Stimulated activated CD8-positive, alpha-beta memory T cell treated with anti-CD3 and anti-CD28 coated beads, Interleukin-4, amount 100 ng/mL, for 24 hours (primary cell): ENCODE data around the gene SAMD8.
"Not testable (repeated sequence)": the region's sequence is repeated elsewhere in the genome, so short reads cannot be mapped to it uniquely, and the experiment has no call there.

Experiments
- DNase-seq: peaks from one replicate; pipeline ENCODE4 v3.0.0-alpha.2; 2020; ENCODE audit warnings: low read depth

The SAMD8 gene

DNA sequence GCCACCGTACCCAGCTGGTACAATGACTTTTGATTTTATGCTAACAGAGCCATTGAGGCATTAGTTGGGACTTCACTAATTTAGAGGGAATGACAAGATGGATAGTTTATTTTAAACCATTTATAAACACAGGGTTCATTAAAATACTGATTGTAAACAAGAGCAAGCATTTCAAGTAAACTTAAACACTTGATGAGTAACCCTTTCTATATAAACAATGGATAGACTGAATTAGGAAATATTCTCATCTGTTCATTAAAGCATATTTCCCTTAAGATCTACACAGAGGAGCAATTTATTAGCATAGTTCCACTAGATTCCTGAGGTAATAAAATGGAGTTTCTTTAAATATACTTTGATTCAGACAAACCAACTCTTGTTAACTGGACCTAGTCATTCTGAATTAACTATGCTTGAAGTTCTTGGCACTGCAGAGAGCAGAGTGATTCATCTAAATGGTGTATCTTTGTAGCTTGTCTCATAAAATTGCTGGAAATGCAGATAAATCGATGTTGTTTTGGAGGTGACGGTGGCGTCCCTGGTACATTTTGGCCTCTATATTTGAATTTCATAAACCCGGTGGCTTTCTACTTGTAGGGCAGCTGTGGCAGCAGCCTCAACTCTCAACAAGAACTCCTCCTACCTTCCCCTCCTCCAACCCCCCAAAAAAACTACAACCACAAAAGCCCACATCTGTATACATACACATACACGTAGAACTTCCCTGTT, 83.7 kb downstream of the SAMD8 start:
- no peak for DNase-seq

DNA sequence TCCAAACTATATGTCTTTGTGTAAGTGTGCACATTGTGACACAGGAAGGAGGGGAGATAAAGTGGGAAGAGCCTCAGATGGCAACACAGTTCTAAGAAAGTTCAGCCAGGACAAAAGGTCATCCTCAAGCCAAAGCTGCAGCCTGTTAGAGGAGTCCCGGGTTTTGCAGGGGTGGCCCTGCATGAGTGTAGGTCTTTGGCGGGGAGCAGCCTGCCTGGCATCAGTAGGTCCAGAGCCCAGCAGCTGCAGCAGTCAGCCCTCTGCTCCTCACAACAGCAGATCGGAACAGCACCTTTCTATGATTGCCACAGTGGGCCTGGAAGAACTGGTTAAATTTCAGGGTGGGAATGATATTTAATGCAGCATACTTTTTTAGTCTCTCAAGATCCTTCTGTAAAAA, 85.6 kb downstream of the SAMD8 start:
- no peak for DNase-seq

GRCh38 chr10:75197906-75198305, 86.5 kb downstream of the SAMD8 start:
- no peak for DNase-seq

GRCh38 chr10:75199949-75200348, 88.5 kb downstream of the SAMD8 start:
- DNase-seq = not testable (repeated sequence)

DNA sequence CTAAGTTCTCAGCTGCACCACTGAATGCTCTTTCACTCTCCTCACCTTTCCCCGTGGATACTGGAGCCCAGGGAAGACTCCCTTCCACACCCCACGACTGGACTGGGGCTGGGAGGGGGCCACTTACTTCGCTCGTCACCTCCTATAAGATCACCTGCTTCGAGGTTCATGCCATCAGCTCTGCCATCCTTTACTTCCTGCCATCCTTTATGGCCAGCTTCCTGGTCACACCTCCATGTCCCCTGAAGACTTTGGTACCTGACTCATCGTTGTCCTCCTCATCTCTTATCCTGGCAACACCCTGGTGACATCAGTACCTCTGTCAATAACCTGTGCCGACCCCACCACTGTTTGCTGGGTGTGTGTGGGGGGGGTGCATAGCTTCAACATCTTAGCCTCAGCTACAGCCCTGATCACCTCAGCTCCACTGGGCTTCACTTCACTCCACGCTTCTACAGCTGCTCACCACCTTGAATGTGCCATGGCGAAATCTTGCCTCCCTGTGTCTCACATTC, 90.4 kb downstream of the SAMD8 start:
- no peak for DNase-seq

- DNase-seq = no peak
Measured at GRCh38 chr10:75202321-75203045, 91.0 kb downstream of the SAMD8 start.

- not testable (repeated sequence) for DNase-seq
Measured at GRCh38 chr10:75203046-75203620, 91.7 kb downstream of the SAMD8 start.

DNA sequence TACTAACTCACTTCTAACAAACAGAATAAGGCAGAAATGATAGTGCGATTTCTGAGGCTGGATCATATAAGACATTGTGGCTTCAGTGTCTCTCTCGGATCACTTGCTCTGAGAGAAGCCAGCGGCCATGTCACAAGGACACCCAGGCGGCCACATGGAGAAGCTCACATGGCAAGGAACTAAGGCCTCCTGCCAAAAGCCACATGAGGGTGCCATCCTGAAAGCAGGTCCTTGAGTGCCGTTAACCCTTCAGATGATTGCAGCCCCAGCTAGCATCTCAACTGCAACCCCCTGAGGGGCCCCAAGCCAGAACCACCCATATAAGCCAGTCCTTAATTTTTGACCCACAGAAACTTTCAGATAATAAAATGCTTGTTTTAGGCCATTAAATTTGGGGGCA, 92.3 kb downstream of the SAMD8 start:
- no peak for DNase-seq

- no peak for DNase-seq
Measured at GRCh38 chr10:75205908-75206307, 94.5 kb downstream of the SAMD8 start.

DNA sequence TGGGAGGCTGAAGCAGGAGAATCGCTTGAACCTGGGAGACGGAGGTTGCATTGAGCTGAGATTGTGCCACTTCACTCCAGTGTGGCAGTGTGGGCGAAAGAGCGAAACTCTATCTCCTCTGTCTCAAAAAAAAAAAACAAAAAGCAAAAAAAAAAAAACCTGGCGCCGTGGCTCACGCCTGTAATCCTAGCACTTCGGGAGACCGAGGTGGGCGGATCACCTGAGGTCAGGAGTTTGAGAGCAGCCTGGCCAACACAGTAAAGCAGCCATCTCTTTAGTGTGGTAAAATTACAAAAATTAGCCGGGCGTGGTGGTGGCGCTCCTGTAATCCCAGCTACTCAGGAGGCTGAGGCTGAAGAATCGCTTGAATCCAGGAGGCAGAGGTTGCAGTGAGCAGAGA, 95.2 kb downstream of the SAMD8 start:
- not testable (repeated sequence) for DNase-seq

DNA sequence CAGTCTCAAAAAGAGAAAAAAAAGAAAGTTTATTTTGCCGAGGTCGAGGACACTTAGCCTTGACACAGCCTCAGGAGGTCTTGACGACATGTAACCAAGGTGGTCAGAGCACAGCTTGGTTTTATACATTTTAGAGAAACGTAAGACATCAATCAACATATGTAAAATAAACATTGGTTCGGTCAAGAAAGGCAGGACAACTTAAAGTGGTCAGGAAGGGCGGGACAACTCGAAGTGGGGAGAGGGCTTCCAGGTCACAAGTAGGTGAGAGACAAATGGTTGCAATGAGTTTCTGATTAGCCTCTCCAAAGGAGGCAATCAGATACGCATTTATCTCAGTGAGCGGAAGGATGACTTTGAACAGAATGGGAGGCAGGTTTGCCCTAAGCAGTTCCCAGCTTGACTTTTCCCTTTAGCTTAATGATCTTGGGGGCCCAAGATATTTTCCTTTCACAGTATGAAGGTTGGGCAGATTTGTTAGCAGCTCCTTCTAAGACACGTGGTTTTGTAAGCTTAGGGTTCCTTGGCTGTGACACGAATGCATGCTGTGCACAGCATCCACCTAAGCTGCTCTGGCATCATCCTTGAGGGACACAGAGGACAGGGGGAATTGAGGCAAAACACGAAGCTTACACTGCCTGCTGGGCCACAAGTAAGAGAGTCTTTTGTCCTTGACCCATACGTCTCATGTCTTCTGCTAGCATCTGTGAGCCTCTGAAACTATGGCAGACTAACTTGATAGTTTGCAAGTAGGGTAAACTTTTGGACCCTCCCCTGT, 95.8 kb downstream of the SAMD8 start:
- DNase-seq = no peak

GRCh38 chr10:75207857-75208144, 96.3 kb downstream of the SAMD8 start:
- no peak for DNase-seq

GRCh38 chr10:75208181-75208580, 96.7 kb downstream of the SAMD8 start:
- no peak for DNase-seq

GRCh38 chr10:75209086-75209920, 97.8 kb downstream of the SAMD8 start:
- no peak for DNase-seq

DNA sequence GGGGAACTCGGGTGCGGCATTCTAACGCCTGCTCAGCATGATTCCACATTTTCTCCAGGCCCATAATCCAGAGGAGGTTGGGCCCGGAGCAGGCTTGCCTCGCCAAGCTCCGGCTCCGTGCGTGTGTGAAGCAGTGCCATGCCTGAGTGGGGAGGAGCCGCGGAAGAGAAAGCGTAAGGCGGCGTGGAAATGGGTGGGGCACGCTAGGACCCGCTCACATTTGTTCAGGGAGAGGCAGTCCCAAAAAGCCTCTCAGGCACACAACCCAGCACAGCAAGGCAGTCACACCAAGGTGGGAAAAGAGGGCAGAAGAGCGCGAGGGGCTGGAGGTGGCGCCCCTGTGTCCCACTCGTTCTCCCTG, 98.4 kb downstream of the SAMD8 start:
- peak; percentile 57 for DNase-seq

DNA sequence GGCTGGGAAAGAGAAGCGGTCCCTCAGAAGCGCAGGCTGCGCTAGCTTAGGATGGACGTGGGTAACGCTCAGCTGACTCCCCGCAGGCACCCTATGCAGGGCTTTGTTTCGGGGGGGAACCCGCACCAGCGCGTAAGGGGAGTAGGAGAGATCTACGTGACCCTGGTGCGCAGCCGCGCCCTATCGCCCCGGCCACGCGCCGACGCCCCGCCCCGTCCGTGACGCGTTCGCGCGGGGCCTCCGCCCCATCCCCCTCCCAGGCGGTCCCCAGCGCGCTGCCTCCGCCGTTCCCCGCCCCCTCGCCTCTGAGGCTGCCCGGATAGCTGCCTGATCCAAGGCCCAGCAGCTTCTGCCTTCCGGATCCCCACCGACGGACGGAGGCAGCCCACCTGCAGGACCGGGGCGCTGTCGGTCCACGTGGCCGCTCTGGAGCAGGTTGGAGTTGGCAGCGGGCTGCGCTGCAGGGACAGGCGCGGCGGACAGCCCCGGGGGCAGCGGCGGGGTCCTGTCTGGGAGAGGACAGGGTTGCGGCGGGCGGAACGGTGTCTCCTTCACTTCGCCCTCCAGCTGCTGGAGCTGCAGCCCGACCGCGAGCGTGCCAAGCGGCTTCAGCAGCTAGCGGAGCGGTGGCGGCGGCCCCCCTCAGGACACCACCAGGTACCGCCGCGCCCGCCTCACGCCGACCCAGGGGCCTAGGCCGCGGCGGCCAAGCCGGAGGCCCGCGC, 99.0 kb downstream of the SAMD8 start, which contains the start of gene VDAC2:
VDAC2 (plus strand) TSS at position 515 of the 725 bp plus-strand sequence. CDS start 363 bp downstream, outside the sequence.
- DNase-seq = peak; percentile 90

DNA sequence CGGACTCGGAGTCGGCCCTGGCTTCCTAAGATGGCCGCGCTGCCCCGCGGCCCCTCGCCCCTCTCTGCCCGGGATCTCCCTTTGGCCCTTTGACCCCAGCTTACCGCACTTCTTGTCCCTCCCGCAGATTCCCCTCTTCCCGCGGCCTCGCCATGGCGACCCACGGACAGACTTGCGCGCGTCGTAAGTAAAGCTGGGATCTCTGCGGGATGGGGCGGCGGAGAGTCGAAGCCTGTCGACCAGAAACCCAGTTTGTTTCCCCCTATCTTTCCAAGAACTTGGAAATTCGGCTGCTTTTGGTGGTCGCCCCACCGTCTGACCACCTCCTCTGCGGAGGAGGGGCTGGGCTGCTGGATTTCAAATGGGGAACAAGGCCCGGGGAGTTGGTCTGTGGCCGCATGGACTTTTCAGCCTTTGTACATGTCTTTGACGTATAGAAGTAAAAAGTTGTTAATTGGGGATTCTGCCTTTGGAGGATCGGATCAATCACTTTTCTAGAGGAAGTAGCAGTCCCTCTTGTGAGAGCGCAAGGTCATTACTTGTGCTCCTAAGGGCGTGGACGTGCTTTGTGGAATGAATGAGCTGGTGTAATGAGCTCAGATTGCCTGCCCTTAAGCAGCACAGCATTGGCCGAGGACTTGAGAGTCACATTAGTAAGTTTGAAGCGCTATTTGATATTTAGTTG, 99.7 kb downstream of the SAMD8 start:
- no peak for DNase-seq

GRCh38 chr10:75212343-75212742, 100.9 kb downstream of the SAMD8 start:
- DNase-seq = no peak

DNA sequence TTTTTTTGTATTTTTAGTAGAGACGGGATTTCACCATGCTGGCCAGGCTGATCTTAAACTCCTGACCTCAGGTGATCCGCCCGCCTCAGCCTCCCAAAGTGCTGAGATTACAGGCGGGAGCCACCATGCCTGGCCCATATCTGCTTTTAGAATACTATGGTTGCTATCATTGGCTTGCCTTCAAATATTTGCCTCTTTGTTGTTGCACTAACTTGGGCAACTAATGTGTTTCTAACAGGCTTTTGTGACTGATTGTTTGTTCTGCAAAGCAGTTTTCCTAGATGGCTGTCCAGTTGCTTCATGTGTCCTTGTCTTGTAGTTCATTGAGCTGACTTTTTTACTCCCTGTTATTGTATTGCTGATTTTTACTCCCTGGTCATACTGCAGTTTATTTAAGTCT, 108.8 kb downstream of the SAMD8 start:
- no peak for DNase-seq

GRCh38 chr10:75221492-75221891, 110.0 kb downstream of the SAMD8 start:
- DNase-seq = not testable (repeated sequence)
